Stimulated activated CD8-positive, alpha-beta memory T cell treated with anti-CD3 and anti-CD28 coated beads, Interleukin-7, amount 100 ng/mL, for 48 hours (primary cell): ENCODE measurements around the gene SH3BGR.
"Not testable (repeated sequence)": the region's sequence is repeated elsewhere in the genome, so short reads cannot be mapped to it uniquely, and the experiment has no call there.

Experiments used
- DNase-seq, 2 donors: peaks; one replicate each; pipeline ENCODE4 v3.0.0-alpha.2; 2020; ENCODE audit warnings: low read depth in 1 of 2; ENCODE audit errors: extremely low read depth in 1 of 2

Gene SH3BGR

GRCh38 chr21:39451332-39452206, at the start of gene SH3BGR:
Gene SH3BGR, plus strand, starts transcription at chr21:39451970. Its CDS starts 127 bp downstream, at chr21:39452097.
- no peak for DNase-seq

GRCh38 chr21:39406065-39406464, 45.7 kb upstream of the SH3BGR start:
- DNase-seq, result no peak

GRCh38 chr21:39419204-39419603, 32.6 kb upstream of the SH3BGR start:
- DNase-seq, result not testable (repeated sequence)

GRCh38 chr21:39422527-39423241, 29.1 kb upstream of the SH3BGR start:
- no peak for DNase-seq

GRCh38 chr21:39429445-39429844, 22.3 kb upstream of the SH3BGR start:
- no peak for DNase-seq

GRCh38 chr21:39430016-39430415, 21.8 kb upstream of the SH3BGR start:
- DNase-seq, result no peak

GRCh38 chr21:39430457-39430856, 21.3 kb upstream of the SH3BGR start:
- no peak for DNase-seq

- DNase-seq, result no peak
Observed at GRCh38 chr21:39430954-39431353, 20.8 kb upstream of the SH3BGR start.

GRCh38 chr21:39434950-39435349, 16.8 kb upstream of the SH3BGR start:
- DNase-seq, result no peak

GRCh38 chr21:39439232-39439631, 12.5 kb upstream of the SH3BGR start:
- no peak for DNase-seq

GRCh38 chr21:39441502-39442475, 10.0 kb upstream of the SH3BGR start:
- peak in 1 of 2 donors; percentile 9 for DNase-seq

- DNase-seq, result no peak
Observed at GRCh38 chr21:39444421-39445180, 7.2 kb upstream of the SH3BGR start.

- peak; percentile 83 to 86 for DNase-seq
Observed at GRCh38 chr21:39445321-39446269, 6.2 kb upstream of the SH3BGR start, which contains the start of gene LCA5L. Gene LCA5L, minus strand, starts transcription at chr21:39445778. Its CDS starts 17,285 bp downstream, at chr21:39428493.

- no peak for DNase-seq
Observed at GRCh38 chr21:39447264-39447663, 4.5 kb upstream of the SH3BGR start.

- no peak for DNase-seq
Observed at GRCh38 chr21:39452207-39452969, 618 bp downstream of the SH3BGR start.

GRCh38 chr21:39452970-39453342, 1.2 kb downstream of the SH3BGR start:
- DNase-seq, result no peak

GRCh38 chr21:39453571-39454179, 1.9 kb downstream of the SH3BGR start:
- no peak for DNase-seq
